GM23338 (cell line): ENCODE measurements around the gene CDK14.

Experiments used
- CTCF ChIP-seq, 2 experiments: fragments of 200-600 bp in 1 of 2; sonication (generic) in 1 of 2; conservative IDR thresholded peaks; 2 replicates each; pipeline versions ENCODE4 v1.5.1 to v1.6.1; 2016 to 2017; ENCODE audit warnings: antibody characterized with exemption in 2 of 2, low read depth in 2 of 2, mild to moderate bottlenecking in 2 of 2, moderate library complexity in 1 of 2
- EZH2 ChIP-seq: fragments of 200-600 bp; sonication (generic); IDR thresholded peaks from one replicate; pipeline ENCODE4 v1.8.0; 2017; ENCODE audit warnings: antibody characterized with exemption, mild to moderate bottlenecking, low read depth; ENCODE audit not compliant: unreplicated experiment
- EZH2phosphoT487 ChIP-seq: fragments of 200-600 bp; sonication (generic); IDR thresholded peaks from one replicate; pipeline ENCODE4 v1.8.1; 2018; ENCODE audit warnings: antibody characterized with exemption; ENCODE audit not compliant: unreplicated experiment
- NANOG ChIP-seq: IDR thresholded peaks from 2 replicates; pipeline ENCODE4 v1.6.1; 2016; ENCODE audit warnings: antibody characterized with exemption, borderline replicate concordance
- POLR2AphosphoS5 ChIP-seq: IDR thresholded peaks from 2 replicates; pipeline ENCODE4 v1.6.1; 2016; ENCODE audit warnings: antibody characterized with exemption, low read depth

- TF ChIP-seq CTCF (conservative IDR thresholded peaks at IDR 0.05; ENCODE audit: low read depth in 2 of 2) (no peak), POLR2AphosphoS5 (no peak), EZH2 (no peak), NANOG (no peak), EZH2phosphoT487 (no peak)
Observed at GRCh38 chr7:91199601-91200000, 603.5 kb downstream of the CDK14 start.
